HG03064 (cell line): Measurements from ENCODE around the gene NCOA5.

ENCODE experiments used
- ATAC-seq: cut with Tn5 transposase; IDR thresholded peaks from one replicate; pipeline ENCODE4 v1.9.1; 2021; ENCODE audit warnings: low read depth; ENCODE audit not compliant: unreplicated experiment

Gene NCOA5

DNA sequence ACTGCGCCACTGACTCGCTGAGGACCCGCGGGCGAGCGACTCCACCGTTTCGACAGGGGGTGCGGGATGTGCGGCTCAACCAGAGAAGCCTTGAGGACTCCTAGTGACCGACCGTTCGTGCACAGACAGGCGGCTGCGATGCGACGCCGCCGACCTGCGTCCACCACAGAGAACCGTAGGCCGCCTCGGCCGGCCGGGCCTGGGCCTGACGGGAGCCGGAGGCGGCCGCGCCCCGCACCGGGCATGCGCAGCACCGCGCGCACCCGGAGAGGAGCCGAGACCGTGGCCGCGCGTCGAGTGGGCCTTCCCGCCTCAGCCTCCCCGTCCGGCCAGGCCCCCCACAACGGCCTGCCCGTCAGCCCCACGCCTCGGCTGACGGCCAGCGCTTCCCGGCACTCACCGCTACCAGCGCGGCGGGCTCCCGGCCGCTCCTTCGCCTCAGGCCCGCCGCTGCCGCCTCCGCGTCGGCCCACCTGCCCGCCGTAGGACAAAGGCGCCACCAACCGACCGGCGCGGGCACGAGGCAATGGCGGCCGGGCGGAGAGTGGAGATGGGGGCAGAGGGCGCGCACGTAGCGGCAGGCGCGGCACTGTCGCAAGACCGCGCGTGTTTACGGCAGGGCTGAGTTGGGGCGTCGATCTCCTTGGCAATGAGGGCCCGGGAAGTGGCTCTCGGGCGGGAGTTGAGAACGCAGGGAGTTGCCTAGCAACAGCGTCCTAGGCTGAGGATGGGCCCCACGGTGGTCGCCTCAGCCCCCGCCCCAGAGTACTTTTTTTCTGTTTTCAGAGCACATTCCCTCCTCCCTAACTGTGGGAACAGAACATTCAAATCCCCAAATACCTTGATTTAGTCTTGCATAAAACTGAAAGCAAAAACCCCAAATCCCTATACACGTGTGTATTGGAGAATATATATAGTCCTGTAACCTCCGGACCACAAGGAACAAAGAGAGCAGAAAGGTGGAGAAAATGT, at the start of gene NCOA5:
NCOA5 (minus strand) TSS at position 546 of the 972 bp plus-strand sequence. CDS start 10,538 bp downstream, outside the sequence.
- ATAC-seq, result peak; percentile 72

DNA sequence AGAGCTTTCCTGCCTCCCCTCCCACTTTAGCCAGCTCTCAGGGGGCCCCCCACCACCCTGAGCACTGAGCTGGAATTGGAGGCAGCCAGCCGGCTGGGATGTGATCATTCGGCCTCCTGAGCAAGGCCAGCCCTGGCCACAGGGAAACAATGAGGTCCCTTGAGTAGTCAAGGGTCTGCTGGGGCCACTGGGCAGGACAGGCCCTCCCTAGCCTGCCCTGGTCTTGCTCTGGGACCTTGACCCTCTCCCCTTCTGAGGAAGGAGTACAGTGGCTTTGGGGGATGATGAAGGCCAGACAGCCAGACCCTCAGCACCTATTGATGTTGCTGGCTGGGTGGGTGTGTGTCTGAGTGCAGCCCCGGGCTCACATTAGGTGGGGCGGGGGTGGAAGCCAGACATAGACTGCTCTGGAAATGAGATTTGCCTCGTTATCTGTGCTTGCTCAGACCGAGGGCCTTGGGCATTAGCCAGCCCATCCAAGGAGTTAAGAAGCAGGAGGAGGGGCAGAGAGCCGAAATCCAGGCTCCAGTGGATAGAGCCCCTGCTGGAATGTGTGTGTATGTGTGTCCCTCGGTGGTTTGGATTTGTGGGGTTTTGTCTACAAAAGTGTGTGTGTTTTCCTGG, 49.6 kb upstream of the NCOA5 start:
- no peak for ATAC-seq

DNA sequence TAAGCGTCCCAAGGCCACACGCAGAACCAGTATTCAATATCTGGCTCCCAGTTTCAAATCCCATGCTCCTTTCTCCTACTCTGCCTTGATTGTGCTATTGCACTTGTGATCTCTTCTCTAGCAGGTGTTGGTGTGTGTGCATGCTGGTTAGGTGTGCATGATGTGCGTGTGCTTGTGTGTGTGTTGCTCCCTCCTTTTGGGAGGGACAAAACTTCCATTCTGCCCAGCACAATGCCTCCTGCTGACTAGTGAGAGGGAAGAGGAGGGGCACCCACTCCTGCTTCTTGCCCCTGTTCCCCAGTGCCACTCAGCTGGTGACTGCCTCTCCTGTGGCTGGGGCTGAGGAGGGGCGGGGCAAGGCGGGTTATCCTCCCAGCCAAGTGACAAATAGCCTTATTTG, 48.1 kb upstream of the NCOA5 start:
- ATAC-seq, result no peak

DNA sequence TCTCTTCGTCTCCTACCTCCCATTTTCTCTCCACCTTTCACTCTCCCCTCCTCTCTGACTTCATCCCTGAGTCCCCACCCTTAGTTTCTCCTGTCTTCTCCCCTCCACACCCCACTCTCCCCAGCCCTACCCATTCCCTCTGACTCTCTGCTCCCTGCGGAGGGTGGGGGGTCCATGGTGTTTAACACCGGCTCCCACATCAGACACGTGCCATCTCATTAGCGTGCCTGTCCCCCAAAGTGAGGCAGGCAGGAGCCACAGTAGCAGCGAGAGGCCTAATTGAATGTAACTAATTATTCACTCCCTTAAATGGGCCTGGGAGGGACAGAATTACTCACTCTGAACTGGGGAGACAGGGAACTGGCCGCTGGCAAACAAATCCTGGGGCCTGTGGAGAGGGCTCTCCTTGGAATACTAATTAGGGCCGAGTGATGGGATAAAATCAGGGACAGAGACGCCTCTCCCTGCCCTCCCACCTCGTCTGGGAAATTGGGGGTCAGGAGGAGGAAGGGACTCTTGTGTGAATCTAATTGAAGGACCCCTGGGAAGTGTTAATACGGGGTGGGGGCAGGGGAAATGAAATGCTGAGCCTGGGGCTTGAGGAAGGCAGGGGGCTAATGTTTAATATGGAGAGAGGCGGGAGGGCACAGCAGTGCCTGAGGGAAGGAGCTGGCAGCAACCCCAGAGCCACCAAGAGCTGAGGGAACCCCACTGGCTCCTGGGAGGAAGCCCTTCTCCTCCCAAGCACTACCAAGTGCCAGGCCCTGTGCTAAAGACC, 46.3 kb upstream of the NCOA5 start:
- no peak for ATAC-seq

GRCh38 chr20:46134716-46135115, 45.0 kb upstream of the NCOA5 start:
- no peak for ATAC-seq

DNA sequence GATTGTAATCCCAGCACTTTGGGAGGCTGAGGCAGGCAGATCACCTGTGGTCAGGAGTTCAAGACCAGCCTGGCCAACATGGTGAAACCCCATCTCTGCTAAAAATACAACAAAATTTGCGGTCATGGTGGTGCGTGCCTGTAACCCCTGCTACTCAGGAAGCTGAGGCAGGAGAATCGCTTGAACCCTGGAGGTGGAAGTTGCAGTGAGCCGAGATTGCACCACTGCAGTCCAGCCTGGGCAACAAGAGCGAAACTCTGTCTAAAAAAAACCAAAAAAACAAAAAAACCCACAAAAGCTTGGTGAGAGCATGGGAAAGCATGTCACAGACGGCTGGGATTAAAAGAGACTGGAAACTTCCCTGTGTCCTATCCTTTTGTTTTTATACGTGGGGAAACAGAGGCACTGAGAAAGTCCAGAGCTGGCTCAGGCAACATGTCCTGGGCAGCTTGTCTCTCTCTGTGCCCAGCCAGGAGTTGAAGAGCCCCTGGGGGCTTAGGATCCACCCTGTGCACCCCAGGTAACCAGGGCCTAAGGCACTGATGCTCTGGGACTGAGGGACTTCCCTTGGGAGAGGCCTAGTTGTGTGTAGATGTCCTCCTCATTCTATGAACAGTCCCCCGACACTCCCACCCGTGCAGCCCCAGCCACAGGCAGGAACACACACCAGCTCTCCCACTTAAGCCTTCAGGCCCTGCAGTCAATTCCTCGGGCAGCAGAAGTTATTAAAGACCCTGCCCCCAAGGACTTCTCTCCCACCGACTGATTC, 44.3 kb upstream of the NCOA5 start:
- no peak for ATAC-seq

DNA sequence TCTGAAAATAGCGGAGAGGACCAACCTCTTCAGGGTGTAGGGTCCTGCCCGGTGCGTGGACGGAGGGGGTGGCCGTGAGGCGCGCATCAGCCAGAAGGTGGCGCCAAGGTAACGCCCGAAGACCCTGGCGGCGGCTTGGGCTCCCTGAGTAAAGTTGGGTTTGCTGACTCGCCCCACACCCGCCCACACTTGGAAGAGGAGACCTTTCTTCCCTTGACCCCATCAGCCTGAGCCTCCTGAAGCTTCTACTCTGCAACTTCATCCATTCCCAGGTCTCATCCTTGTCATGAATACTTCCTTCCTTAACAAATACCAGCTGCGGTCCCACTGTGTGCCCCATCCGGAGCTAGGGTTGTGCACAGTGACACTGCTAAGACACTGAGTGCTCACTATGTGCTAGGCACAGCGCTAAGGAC, 43.0 kb upstream of the NCOA5 start:
- ATAC-seq, result no peak

DNA sequence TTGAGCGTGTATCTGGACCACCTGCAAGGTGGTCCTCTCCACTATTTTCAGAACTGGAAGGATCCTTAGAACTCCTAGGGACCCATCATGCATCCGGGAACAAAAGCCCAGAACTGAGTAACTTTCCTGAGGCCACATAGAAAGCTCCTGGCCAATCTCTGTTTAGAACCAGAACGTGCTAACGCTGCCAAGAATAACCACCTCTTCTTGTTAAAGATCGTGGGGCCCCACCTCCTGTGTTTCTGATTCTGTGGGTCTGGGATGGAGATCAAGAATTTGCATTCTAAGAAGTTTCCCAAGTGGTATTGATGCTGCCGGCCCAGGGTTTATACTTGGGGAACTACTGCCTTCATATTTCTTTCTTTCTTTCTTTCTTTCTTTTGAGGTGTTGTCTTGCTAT, 41.6 kb upstream of the NCOA5 start:
- no peak for ATAC-seq

- no peak for ATAC-seq
Measured at GRCh38 chr20:46130534-46130933, 40.8 kb upstream of the NCOA5 start.

- no peak for ATAC-seq
Measured at GRCh38 chr20:46129955-46130481, 40.3 kb upstream of the NCOA5 start.

- ATAC-seq, result no peak
Measured at GRCh38 chr20:46128310-46129151, 38.8 kb upstream of the NCOA5 start.

- no peak for ATAC-seq
Measured at GRCh38 chr20:46127396-46128010, 37.7 kb upstream of the NCOA5 start.

- no peak for ATAC-seq
Measured at GRCh38 chr20:46126440-46127056, 36.8 kb upstream of the NCOA5 start.

DNA sequence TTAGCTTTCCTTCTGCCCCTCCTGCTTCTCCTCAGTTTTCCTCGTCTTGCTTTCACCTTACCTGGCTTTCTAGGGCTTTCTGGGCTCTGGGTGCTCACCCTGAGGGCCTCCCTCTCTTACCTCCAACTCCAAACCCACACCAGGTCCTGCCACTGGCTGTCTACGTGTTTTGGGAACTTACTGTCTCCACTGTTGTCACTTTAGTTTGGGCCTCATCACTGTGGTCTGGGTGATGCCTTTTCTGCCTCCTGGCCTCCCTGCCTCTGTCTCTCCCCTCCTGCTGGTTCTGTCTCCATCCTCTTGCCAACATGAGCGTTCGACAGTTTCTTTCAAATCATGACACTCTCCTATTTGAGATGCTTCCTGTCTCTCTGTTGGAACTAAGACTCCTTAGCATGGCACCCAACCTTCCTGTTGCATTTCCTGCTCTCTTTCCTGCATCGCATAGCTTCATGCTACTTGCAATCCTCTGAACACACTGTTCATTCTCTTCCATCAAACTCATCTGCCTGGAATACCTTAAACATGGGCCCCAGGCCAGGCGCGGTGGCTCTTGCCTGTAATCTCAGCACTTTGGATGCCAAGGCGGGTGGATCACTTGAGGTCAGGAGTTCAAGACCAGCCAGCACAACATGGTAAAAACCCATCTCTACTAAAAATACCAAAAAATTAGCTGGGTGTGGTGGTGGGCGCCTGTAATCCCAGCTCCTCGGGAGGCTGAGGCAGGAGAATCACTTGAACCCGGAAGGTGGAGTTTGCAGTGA, 33.9 kb upstream of the NCOA5 start:
- ATAC-seq, result no peak

DNA sequence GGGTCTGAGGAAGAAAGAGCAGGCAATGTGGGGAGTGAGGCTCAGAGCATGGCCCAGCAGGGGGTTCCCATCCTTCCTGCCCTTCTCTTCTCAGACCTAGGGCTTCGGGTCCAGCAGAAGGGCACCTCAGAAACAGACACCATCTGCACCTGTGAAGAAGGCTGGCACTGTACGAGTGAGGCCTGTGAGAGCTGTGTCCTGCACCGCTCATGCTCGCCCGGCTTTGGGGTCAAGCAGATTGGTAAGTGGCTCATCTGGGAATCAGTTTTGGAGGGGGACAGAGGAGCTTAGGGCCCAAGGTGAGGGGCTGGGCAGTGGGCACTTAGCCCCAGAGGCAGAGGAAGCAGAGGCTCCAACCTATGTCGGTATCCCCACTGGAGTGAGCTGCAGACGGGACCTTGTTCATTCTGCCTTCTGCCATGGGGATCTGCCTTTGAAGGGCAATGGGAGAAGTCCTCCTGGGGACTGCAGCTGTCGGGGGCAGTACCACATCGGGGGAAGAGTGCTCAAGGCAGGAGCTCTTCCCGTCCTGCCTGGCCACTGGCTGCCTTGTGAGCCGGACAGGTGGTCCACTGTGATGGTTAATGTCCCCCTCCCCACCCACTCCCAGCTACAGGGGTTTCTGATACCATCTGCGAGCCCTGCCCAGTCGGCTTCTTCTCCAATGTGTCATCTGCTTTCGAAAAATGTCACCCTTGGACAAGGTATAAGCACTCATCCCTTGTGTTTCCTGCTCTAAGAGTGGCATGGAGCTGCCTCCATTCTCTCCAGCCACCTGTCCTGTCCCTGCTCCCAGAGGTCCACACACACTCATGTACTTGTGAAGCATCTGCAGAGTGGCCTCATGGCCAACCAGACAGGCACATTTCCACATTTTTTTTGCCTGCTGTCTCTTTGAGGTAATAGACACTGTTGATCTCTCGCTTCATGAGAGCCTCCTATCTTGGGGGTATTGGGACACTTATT, 33.0 kb upstream of the NCOA5 start:
- ATAC-seq, result no peak

GRCh38 chr20:46122071-46122470, 32.3 kb upstream of the NCOA5 start:
- no peak for ATAC-seq
